Calu3 (cell line): ENCODE data around the gene CALHM6. TPM values are rescaled to one million over a fixed set of nuclear protein-coding genes. Genes with fewer than 3 reads are reported as not detected.
A peak's percentile ranks its signal among the peaks of the same experiment; 100 is the strongest.

Source experiments
- BruUV-seq: library from RNA; stranded (reverse); fragments of 400-500 nt; replicated peaks from 2 replicates; lab custom pipeline; 2021; lab: Mats Ljungman, UMichigan
- CTCF ChIA-PET: fragments of 300-600 bp; sonication (Branson Sonifier 250); formaldehyde crosslinking; loops from one replicate; lab custom pipeline; 2022; ENCODE audit warnings: antibody characterized with exemption; lab: Charles Lee
- DNase-seq: peaks from one replicate; pipeline ENCODE4 v3.0.0; 2022
- H3K27ac Mint-ChIP-seq: one replicate; pipeline ENCODE4 v1.8.0; 2022; ENCODE audit warnings: mixed read lengths; ENCODE audit not compliant: unreplicated experiment
- H3K27me3 Mint-ChIP-seq: one replicate; pipeline ENCODE4 v1.8.0; 2022; ENCODE audit warnings: mixed read lengths; ENCODE audit not compliant: unreplicated experiment
- H3K36me3 Mint-ChIP-seq: one replicate; pipeline ENCODE4 v1.8.0; 2022; ENCODE audit warnings: mild to moderate bottlenecking, moderate library complexity, mixed read lengths; ENCODE audit not compliant: insufficient read depth, unreplicated experiment
- H3K4me1 Mint-ChIP-seq: one replicate; pipeline ENCODE4 v1.8.0; 2022; ENCODE audit warnings: mild to moderate bottlenecking, low read depth, mixed read lengths; ENCODE audit not compliant: unreplicated experiment
- H3K4me3 Mint-ChIP-seq: one replicate; pipeline ENCODE4 v1.8.0; 2022; ENCODE audit warnings: mild to moderate bottlenecking, low read depth, moderate library complexity, mixed read lengths; ENCODE audit not compliant: unreplicated experiment
- H3K9me3 Mint-ChIP-seq: one replicate; pipeline ENCODE4 v1.8.0; 2022; ENCODE audit warnings: low read depth, mixed read lengths; ENCODE audit not compliant: unreplicated experiment
- CTCF ChIP-seq: fragments of 200-600 bp; IDR thresholded peaks from one replicate; pipeline ENCODE4 v1.8.0; 2022; ENCODE audit warnings: antibody characterized with exemption; ENCODE audit not compliant: unreplicated experiment
- intact Hi-C: fragments of 100-400 bp; cut with micrococcal nuclease; formaldehyde crosslinking; loops from one replicate; pipeline ENCODE4 v1.10.0; 2022; ENCODE audit not compliant: unreplicated experiment
- total RNA-seq: library from RNA; stranded (reverse); gene quantifications from 2 replicates; pipeline ENCODE4 v1.2.3, GENCODE V29; 2022

The CALHM6 gene
- total RNA-seq, 1 experiment from 2014 or later = not detected

- BruUV-seq = no TSS peak
Measured at GRCh38 chr6:116438590-116439448, 22.4 kb upstream of the CALHM6 start.

GRCh38 chr6:116439522-116440051 lies 21.6 kb upstream of the CALHM6 start:
- no peak for TF ChIP-seq CTCF
- intact Hi-C loops = loop anchor here (5.0 kb wide), 1 partner anchor 93 kb away; no protein-coding TSS in a partner anchor
- no peaks in the 10 kb centered on the region for H3K27me3 Mint-ChIP-seq

More at GRCh38 chr6:116438590-116439448, 22.4 kb upstream of the CALHM6 start:
- no peaks in the 10 kb centered on the region for H3K36me3 Mint-ChIP-seq
- CTCF ChIA-PET = interaction anchor here (0.6 kb wide), 1 partner anchor 14 kb away, joined by 6 read pairs; no protein-coding TSS in a partner anchor
- H3K9me3 Mint-ChIP-seq = no peaks in the 10 kb centered on the region
- H3K27me3 Mint-ChIP-seq = no peaks in the 10 kb centered on the region
- TF ChIP-seq CTCF = no peak
- DNase-seq = no peak
- H3K4me1 Mint-ChIP-seq = no peaks in the 10 kb centered on the region
- H3K27ac Mint-ChIP-seq = no peak overlapping the region
- intact Hi-C loops = no loop called here
- H3K4me3 Mint-ChIP-seq = no peak overlapping the region

GRCh38 chr6:116443105-116443504 lies 18.1 kb upstream of the CALHM6 start:
- Mint-ChIP-seq H3K9me3 (no peaks in the 10 kb centered on the region), H3K4me1 (peaks cover 25% of the 10 kb centered on the region), H3K4me3 (no peak overlapping the region), H3K27me3 (no peaks in the 10 kb centered on the region), H3K27ac (no peak overlapping the region), H3K36me3 (peaks cover 5% of the 10 kb centered on the region)
- DNase-seq = no peak
- intact Hi-C loops = loop anchor here (5.0 kb wide), 1 partner anchor 89 kb away; no protein-coding TSS in a partner anchor
- BruUV-seq = no TSS peak
- TF ChIP-seq CTCF = no peak
- CTCF ChIA-PET = interaction anchor here (1.1 kb wide), 1 partner anchor 155 kb away, joined by 3 read pairs; no protein-coding TSS in a partner anchor

More at GRCh38 chr6:116439522-116440051, 21.6 kb upstream of the CALHM6 start:
- no peaks in the 10 kb centered on the region for H3K36me3 Mint-ChIP-seq
- BruUV-seq = no TSS peak
- H3K27ac Mint-ChIP-seq = no peak overlapping the region
- H3K4me3 Mint-ChIP-seq = no peak overlapping the region
- CTCF ChIA-PET = interaction anchor here (0.6 kb wide), 1 partner anchor 13 kb away, joined by 6 read pairs; no protein-coding TSS in a partner anchor
- peaks cover 7% of the 10 kb centered on the region for H3K4me1 Mint-ChIP-seq
- no peak for DNase-seq
- H3K9me3 Mint-ChIP-seq = no peaks in the 10 kb centered on the region

GRCh38 chr6:116444092-116444491 lies 17.1 kb upstream of the CALHM6 start:
- no peak overlapping the region for H3K4me3 Mint-ChIP-seq
- no peaks in the 10 kb centered on the region for H3K9me3 Mint-ChIP-seq
- peak overlapping the region; percentile 28 for H3K27ac Mint-ChIP-seq
- H3K36me3 Mint-ChIP-seq = peaks cover 5% of the 10 kb centered on the region
- TF ChIP-seq CTCF = no peak
- intact Hi-C loops = loop anchor here (1.0 to 5.0 kb wide), 2 partner anchors 88 to 157 kb away; no protein-coding TSS in a partner anchor
- CTCF ChIA-PET = interaction anchor here (1.4 kb wide), 1 partner anchor 67 kb away, joined by 9 read pairs; the partner anchor contains the start of gene CALHM5
- H3K4me1 Mint-ChIP-seq = peaks cover 33% of the 10 kb centered on the region
- no TSS peak for BruUV-seq
- no peaks in the 10 kb centered on the region for H3K27me3 Mint-ChIP-seq
- DNase-seq = peak; percentile 22
